ENCODE results near the gene BMP6.

BMP6 gene

GRCh38 chr6:7910298-7910653 lies 184.4 kb downstream of the BMP6 start:
- no peak for DNase-seq

GRCh38 chr6:7910654-7911344 lies 184.9 kb downstream of the BMP6 start, which contains the start of gene TXNDC5:
Gene TXNDC5 (minus strand): TSS chr6:7910788. CDS start chr6:7910776, 12 bp downstream.
- peak; percentile 70 to 76 for DNase-seq

- no peak for DNase-seq
These were observed 185.4 kb downstream of the BMP6 start for GRCh38 chr6:7911345-7911725.

GRCh38 chr6:7912024-7912423 lies 186.1 kb downstream of the BMP6 start:
- DNase-seq: no peak

- DNase-seq: no peak
These were observed 187.0 kb downstream of the BMP6 start for GRCh38 chr6:7912736-7913517.

GRCh38 chr6:7914311-7914710 lies 188.4 kb downstream of the BMP6 start:
- no peak for DNase-seq

GRCh38 chr6:7914991-7915789 lies 189.3 kb downstream of the BMP6 start:
- no peak for DNase-seq

GRCh38 chr6:7916959-7917358 lies 191.1 kb downstream of the BMP6 start:
- no peak for DNase-seq

GRCh38 chr6:7917729-7918128 lies 191.8 kb downstream of the BMP6 start:
- no peak for DNase-seq

- no peak for DNase-seq
These were observed 192.5 kb downstream of the BMP6 start for GRCh38 chr6:7918403-7918802.

GRCh38 chr6:7919871-7920270 lies 194.0 kb downstream of the BMP6 start:
- DNase-seq: no peak

- no peak for DNase-seq
These were observed 194.5 kb downstream of the BMP6 start for GRCh38 chr6:7920425-7920824.

GRCh38 chr6:7921046-7921445 lies 195.1 kb downstream of the BMP6 start:
- DNase-seq: no peak

- DNase-seq: no peak
These were observed 195.8 kb downstream of the BMP6 start for GRCh38 chr6:7921632-7922092.

- DNase-seq: no peak
These were observed 196.7 kb downstream of the BMP6 start for GRCh38 chr6:7922596-7922995.

- no peak for DNase-seq
These were observed 199.0 kb downstream of the BMP6 start for GRCh38 chr6:7924867-7925266.

All from hippocampal formation (tissue), 2 donors.